Activated CD8-positive, alpha-beta memory T cell treated with anti-CD3 and anti-CD28 coated beads, Interleukin-2, amount 50 U/mL, for 1 hour (primary cell): ENCODE data around the gene CHST3.

Experiments
- DNase-seq: peaks from one replicate; pipeline ENCODE4 v3.0.0-alpha.2; 2020; ENCODE audit errors: extremely low read depth

CHST3 gene

DNA sequence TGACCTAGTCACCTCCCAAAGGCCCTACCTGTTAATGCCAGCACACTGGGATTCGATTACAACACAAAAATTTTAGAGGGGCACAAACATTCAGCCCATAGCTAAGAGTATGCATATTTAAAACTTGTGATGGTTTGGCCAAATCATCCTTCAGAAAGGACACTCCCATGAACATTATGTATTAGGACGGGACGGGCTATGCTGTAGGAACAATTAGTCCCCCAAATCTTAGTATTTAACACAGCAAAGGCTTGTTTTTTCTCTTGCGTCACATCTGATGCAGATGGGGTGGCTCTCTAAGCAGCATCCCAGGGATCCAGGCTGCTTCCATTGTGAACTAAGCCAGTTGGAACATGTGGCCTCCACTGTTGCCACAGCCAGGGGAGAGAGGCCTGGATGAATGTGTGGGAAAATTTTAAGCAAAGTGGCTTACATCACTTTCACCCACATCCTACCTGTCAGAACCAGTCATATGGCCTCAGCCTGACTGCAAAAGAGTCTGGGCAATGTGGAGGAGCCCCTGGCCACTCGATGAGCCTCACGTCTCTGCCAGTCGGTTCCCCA is 26.6 kb downstream of the CHST3 start:
- no peak for DNase-seq

DNA sequence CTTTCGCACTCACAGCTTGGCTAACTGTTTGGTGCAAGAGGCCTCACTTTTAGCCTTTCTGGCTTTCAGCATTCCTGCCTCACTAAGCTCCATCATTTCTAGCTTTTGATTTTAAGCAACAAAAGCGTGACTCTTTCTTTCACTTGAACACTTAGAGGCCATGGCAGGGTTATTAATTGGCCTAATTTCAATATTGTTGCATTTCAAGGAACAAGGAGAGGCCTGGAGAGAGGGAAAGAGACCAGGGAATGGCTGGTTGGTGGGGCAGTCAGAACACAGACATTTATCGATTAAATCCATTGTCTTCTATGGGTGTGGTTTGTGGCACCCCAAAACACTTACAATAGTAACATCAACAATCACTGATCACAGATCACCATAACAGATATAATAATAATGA is 31.3 kb downstream of the CHST3 start:
- DNase-seq, result no peak

DNA sequence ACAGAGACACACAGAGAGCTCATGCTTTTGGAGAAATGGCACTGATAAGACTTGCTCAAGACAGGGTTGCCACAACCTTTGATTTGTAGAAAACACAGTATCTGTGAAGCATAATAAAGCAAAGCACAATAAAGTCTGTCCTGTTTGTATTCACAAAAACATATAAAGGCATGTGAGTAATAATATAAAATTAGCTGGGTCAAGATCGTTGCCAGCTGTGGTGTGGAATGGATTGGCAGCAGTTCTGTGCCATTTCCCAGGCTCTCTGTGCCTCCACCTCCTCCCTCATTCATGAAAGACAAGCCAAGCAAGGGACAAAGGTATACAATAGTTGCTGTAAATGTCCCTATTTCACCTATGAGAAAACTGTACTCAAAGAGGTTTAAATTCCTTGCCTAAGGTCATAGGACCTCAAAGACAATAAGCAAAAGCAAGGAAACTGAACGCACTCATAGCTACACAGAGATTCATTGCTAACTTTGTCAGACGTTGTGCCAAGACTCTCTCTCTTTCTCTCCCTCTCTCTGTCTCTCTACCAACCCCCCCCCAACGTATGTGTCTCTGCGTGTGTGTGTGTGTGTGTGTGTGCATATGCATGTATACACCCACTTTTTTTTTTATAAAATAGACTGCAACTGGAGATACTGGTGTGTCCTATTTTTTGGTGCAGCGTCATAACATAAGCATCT is 31.8 kb downstream of the CHST3 start:
- DNase-seq, result no peak

DNA sequence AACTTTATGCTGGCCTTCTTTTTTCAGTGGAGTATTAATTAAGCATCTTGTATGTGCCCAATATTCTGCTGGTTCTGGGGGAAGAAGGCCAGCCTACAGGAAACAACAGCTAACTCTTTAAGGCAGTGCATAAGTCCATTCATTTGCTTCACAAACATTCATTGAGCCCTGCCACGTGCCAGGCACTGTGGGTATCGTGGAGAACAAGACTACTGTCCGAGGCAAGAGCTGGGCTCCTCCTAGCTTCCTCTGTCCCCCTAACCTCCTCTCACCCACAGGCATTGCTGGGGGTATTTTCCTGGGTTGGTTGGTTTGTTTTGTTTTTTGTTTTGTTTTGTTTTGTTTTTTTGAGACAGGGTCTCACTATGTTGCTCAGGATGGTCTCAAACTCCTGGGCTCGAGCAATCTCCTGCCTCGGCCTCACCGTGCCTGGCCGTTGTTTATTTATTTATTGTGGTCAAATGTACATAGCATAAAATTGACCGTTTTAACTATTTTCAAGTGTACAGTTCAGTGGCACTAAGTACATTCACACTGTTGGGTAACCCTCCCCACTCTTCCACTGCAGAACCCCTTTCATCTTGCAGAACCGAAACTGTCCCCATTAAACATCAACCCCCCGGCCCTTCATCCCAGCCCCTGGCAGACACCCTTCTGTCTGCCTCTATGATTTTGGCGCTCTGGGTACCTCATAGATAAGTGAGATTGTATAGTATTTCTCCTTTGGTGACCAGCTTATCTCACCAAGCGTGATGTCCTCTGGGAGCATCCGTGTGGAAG is 32.6 kb downstream of the CHST3 start:
- DNase-seq, result no peak

DNA sequence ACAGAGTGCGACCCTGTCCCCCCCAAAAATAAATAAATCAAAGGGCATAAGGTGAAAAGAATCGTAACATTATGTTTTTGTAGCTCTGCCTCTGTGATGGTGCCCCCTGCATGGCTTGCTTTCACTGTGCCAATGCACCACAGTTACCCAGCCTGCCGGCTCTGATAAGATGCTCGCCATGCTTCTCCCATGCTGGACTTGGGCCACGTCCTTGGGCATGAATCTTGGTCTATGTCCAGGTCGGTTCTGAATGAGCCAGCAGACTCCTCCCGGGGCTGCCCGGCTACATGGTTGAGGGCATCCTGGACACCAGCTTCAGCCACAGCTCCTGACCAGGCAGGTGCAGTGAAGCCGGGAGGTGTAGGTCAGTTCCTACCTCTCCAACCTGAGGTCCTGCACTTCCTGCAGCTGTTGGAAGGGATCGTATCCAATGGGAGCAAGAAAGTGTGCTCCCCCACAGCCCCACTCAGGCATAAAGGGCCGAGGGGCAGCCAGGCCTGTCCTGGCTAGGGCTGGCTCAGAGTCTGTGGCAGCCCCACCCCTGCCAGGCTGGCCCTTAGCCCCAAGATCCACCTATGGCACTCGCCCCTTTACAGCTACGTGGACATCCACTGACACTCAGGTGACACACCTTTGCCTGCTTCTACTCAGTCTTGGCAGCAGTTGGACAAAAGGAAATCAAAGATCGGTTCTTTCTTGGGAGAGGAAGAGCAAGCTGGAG is 34.1 kb downstream of the CHST3 start:
- DNase-seq, result no peak

DNA sequence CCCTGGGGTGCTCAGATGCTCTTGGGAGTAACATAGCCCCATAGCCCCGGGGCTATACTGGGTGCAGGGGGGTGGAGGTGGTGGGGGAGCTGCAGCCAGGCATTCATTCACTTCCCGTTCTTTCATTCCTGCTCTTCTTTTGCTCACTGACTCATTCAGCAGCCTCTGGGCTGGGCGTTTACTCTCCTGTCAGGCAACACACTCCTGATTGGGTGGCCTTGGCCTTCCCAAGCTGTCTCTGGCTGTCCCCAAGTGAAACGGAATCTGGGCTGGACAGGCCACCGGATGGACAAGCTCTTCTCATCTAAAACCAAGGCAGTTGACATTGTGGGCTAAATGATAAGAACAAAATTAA is 34.6 kb downstream of the CHST3 start:
- no peak for DNase-seq

DNA sequence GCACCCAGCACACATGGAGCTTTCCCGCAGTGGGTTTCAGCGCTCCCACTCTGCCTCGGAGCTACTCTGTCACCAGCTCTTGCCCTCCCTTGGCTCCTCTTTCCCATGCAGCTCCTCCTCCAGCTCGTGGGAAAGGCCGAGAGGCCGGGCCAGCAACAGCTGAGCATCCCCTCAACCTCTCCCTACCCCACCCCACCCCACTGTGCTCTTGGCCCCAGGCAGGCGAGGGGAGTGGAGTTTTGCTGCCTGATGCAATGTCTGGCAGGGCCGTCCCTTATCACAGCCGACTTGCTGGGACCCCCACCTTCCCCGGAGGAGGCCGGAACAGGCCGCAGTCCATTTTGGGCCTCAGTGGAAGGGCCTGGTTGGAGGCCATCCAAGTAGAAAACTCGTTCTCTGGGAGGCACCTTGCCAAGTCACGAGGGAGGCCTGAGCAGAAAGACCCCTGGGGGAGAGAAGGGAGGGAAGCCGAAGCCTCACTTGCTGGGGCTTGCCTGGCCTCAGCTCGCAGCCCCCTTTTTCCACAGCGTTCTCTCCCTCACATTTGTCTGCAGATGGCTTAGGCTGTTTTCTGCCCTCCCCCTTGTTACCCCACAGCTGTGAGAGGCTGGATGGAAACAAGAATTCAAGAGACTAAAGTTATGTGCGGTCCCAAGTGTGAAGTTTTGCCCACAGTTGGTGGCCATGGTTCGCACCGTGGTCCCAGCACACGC is 35.3 kb downstream of the CHST3 start:
- DNase-seq, result no peak

DNA sequence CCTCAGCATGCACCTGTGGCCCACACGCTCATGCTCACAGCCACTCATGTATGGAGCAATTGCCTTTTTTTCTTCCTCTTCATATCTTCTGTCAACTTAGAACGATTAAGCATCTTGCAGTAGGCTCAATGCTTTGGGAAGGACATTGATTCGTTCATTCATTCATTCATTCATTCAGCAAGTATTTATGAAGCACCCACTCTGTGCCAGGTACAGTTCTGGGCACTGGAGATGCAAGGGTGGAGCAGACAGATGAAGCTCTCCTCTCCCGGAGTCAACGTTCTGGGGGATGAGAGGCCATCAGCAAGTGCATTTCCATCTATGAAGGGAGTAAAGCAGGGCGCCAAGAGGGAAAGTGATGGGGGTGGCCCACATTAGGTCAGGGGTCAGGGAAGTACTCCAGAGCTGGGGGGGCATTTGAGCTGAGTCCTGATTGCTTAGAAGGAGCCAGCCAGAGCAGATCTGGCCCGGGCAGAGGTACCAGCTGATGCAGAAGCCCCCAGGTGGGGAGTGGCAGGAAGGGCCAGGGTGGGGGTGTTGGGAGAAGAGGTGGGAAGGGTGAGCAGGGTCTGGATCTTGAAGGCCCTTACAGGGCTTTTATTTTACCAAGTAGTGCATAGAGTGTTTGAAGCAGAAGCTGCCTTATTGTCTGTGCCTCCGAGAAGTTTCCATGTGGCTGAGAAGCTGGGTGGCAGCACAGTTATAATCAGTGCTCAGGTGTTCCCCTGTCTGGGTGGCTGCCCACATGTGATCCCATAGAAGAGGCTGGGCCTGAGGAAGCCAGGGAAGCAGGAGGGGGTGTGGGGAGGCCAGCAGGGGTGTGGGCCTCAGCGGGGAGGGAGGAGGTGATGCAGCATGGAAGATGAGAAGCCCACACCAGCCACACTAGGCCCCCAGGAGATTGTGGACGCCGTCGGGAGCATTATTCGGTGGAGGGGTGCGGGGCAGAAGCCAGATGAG is 36.2 kb downstream of the CHST3 start:
- DNase-seq, result no peak

DNA sequence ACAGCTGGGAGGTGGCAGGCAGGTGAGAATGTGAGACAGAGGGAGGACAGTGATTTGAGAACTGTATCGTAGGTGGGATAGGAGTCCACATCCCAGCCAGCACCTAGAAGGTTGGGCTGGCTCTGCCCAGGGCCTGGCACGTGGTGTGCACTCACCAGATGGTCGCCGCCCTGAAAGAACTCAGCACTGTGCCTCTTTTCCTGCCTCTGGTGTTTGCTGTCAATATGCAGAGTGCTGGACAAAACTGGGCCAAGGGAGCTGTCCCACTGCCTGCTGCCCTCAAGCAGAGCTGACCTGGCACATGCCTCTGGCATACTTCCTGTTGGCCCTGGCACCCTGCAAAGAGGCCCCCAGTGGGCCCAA is 36.8 kb downstream of the CHST3 start:
- no peak for DNase-seq

DNA sequence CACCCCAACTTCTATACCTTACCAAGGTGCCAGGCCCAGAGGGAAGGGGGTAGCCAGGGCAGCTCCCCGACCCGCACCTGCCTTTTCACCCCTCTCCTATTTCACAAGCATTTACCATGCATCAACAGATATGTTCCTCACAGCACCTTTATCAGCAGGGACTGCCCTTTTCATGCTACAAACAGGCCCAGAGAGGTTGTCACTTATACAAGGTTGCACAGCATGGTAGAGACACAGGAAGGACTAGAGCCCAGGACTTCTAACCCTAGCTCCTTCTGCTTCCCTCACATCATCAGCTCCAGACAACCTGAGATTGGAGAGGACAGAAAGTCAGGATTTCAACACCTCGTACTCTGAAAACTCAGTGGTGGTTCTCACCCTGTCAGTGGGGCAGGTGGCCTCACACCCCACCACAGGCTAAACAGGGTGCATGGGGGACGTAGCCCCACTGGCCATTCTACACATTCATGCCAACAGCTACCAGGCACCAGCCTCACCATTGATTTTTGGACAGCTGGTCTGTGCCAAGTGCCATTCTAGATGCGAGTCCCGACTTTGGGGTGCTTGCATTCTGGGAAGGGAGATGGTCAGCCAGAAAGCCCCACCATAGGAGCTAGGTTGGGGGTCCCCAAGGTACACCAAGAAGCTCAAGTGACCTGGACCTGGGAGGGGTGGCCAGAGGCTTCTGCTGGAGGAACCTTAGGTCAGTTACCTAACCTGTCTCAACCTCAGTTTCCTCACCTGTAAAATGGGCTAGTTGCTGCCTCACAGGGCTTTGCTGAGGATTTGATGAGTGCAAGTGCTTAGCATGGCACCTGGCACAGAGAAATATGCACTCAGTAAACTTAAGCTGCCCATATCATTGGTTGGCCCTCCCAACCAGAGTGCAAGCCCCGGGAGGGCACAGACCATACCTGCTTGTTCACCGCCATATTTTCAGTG is 38.4 kb downstream of the CHST3 start:
- DNase-seq, result no peak

DNA sequence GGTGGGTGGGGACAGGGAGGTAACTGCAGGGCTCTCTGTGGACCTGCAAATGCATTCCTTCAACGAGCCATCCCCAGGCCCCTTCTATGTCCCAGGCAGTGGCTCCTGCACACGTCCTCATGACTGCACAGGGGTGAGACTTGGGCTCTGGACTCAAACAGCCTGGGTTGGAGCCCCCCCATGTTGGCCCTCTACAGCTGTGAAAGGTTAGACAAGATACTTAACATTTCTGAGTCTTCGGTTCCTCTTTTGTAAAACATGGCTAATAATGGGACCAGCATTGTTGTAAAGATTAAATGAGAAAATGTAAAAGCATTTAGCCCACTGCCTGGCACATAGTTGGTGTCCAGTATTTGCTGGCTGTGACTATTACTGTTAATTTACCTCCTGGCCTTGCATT is 41.8 kb downstream of the CHST3 start:
- DNase-seq, result no peak

DNA sequence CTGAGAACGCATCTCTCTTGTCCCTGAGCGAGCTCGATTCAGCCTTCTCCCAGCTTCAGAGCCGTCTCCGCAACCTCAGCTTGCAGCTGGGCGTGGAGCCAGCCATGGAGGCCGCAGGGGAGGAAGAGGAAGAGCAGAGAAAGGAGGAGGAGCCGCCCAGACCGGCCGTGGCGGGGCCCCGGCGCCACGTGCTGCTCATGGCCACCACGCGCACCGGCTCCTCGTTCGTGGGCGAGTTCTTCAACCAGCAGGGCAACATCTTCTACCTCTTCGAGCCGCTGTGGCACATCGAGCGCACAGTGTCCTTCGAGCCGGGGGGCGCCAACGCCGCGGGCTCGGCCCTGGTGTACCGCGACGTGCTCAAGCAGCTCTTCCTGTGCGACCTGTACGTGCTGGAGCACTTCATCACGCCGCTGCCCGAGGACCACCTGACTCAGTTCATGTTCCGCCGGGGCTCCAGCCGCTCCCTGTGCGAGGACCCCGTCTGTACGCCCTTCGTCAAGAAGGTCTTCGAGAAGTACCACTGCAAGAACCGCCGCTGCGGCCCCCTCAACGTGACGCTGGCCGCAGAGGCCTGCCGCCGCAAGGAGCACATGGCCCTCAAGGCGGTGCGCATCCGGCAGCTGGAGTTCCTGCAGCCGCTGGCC is 43.2 kb downstream of the CHST3 start:
- DNase-seq, result no peak

DNA sequence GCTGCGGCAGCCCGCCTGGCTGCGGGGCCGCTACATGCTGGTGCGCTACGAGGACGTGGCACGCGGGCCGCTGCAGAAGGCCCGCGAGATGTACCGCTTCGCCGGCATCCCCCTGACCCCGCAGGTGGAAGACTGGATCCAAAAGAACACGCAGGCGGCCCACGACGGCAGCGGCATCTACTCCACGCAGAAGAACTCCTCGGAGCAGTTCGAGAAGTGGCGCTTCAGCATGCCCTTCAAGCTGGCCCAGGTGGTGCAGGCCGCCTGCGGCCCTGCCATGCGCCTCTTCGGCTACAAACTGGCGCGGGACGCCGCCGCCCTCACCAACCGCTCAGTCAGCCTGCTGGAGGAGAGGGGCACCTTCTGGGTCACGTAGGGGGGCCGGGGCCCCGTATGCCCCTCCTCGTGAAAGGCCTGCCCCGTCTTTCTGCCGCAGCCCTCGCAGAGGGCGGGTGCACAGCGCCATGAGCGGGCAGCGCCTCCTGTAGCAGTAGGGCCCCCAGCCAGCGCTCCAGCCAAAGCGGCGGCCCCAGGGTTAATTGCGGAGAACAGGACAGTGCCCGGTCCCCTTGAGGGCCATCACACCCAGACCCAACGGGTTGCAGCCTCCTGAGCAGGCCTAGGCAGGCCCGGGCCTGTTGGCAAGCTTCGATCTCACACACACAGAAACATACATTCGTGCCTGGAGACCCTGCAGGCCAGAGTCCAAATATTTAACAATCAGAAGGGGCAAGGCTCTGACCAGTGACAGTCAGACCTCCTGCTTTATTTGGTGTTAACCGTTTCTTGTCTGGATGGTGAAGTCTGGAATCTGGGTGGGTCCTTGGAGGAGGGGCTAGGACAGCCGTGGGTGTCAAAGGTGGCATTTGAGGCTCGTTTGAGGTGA is 44.1 kb downstream of the CHST3 start:
- no peak for DNase-seq

DNA sequence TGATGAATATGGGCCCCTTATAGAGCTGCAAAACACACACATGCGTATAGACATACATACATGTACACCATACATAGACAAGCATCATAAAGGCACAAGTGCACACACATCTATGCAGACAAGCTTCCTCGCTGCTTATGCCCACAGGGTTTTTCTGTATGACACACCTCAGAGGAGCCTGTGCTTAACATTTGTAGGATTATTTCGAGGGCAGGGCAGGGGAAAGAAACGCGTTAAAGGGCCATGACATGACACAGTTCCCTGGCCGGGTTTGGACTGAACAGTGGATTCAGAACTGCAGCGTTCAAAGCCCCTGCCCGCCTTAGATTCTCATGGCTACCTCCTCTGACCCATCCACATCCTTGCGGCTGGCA is 44.8 kb downstream of the CHST3 start:
- DNase-seq, result no peak

DNA sequence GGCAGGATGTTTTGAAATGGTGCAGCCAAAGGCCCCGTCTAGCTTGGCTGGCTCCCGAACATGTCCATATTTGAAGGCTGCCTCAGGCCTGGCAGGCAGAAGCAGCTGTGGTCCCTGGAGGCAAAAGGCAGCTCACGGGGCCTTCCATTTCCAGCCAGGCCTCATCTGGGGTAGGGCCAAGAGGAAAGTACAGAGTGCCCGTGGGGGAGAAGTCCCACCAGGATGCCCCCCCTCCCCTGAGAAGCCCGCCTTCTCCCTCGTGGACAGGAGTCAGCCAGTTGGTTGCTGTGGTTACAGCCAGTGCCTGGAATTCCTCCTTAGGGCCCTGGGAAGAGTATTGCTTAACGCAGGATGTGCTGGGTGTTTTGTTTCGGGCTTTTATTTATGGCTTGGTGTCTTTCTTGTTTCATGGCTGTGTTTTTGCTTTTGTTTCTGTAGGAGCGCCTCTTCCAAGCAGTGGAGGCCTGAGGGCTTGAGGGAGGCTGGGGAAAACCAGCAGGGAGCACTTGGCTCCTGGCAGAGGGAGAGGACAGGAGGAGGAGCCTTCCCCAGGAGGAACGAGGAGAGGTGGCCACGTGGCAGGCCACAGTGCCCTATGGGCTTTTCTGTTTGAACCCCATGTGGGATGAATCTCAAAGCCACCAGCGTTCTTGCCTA is 45.4 kb downstream of the CHST3 start:
- DNase-seq, result no peak

DNA sequence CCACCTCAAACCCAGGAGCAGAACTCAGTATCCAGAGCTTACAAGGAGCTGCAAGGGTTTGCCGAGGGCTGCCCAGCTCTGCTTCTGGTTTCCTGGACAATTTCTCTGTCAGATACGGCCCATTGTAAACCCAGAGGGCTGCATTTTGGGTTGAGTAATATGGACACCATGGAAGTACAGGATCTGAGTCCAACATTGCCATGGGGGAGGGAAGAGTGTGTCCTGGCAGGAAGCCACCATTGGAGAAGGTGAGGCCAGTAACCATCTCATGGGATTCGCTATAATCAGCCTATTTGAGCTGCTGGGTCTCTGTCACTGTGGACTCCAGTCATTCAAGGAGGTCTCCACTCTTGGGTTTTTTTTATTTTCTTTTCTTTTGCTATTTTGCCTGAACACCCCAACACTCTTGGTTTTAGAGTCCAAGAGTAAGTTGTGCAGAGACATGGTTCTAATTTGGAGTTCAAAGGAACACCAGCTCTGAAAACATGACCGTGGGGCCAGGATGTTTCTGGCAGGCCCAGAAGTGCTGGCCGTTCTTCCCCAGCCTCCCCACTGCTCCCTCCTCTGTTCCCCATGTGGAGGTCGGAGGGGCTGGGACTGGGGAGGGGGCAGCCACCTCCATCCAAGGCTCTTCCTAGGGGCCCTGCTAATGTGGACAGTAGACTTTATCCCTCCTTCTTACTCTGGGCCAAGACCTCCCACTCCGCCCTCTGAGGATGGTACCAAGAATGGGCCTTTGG is 46.2 kb downstream of the CHST3 start:
- DNase-seq, result no peak

DNA sequence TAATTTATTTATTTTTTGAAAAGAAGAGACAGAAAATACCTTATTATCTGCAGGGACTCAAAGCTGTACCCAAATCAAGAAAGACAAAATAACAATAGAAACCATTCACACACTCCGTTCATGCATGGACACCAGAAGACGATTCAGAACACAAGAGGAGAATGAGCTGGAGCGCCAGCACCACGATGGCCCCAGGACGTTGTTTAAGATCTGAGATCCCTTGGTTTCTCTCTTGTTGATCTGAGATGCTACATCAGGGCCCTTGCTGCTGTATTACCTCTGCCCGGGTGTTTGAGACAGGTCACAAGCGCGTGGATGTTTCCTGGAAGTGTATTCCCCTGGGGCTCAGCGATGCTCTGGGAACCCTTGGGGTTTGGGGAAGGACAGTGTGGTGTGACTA is 46.8 kb downstream of the CHST3 start:
- no peak for DNase-seq
